NCI-H2029 (cell line): ENCODE data around the gene FBXO7.
A peak's percentile ranks its signal among the peaks of the same experiment; 100 is the strongest.

ENCODE experiments used
- DNase-seq: peaks from one replicate; lab custom pipeline; 2025; lab: John Stamatoyannopoulos, UW

Gene FBXO7

GRCh38 chr22:32490279-32490678 lies 15.7 kb downstream of the FBXO7 start:
- no peak for DNase-seq

DNA sequence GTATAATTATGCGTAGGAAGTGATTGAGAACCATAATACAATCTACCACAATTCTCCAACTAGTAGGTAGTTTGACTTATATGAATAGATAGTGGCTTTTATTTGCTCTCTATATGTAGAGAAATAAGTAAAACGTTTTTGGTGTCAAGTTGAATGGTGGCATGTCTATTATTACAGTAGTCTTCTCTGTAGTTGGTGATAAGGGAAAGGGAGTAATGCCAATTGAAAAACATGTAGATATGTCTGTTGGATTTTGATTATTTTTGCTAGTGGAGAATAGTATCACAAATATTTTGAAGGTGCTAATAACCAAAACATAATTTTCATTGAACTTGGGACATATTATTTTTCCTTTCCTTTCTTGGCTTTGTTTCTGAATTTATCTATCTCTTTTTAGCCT lies 17.5 kb downstream of the FBXO7 start:
- no peak for DNase-seq

- DNase-seq: no peak
Measured at GRCh38 chr22:32493551-32493950, 18.9 kb downstream of the FBXO7 start.

DNA sequence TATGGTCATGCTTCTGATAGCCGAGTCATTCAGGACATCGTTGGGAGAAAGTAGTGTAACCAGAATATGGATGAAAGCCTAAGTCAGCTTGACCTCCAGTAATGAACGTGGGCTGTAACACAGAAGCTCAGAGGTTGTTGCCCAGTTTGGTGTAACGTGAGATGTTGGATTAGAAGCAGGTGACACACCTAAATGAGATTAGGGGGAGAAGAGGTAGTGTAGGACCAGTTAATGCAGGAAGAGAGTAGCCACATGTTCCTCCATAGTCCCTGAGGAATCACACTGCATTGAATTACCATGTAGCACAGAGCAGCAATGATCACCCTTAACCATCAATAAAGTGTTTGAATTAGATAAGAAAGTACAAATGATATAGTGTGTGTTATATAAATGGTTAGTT lies 20.4 kb downstream of the FBXO7 start:
- DNase-seq: no peak

DNA sequence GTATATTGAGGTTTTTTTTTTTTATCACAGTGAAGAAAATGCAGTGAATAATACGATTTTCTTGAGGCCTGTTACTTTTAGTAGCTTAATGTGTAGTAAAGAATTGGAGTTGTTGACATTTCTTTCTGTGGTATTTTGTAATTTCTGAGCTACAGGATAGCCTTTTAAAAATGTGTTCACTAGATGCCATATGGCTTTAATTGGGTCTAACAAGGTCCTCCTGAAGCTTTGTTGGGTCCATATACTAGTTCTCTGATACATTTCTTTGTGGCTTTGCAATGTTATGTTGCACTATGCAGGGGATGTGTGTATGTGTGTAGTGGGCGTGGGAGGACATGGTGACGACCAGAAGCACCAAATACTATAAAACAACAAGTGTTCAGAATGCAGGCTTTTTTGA lies 25.1 kb downstream of the FBXO7 start:
- DNase-seq: no peak

- DNase-seq: no peak
Measured at GRCh38 chr22:32501836-32502752, 27.5 kb downstream of the FBXO7 start.

- DNase-seq: no peak
Measured at GRCh38 chr22:32509045-32509444, 34.4 kb downstream of the FBXO7 start.

GRCh38 chr22:32511274-32511673 lies 36.7 kb downstream of the FBXO7 start:
- DNase-seq: no peak

- DNase-seq: no peak
Measured at GRCh38 chr22:32511776-32512175, 37.2 kb downstream of the FBXO7 start.

DNA sequence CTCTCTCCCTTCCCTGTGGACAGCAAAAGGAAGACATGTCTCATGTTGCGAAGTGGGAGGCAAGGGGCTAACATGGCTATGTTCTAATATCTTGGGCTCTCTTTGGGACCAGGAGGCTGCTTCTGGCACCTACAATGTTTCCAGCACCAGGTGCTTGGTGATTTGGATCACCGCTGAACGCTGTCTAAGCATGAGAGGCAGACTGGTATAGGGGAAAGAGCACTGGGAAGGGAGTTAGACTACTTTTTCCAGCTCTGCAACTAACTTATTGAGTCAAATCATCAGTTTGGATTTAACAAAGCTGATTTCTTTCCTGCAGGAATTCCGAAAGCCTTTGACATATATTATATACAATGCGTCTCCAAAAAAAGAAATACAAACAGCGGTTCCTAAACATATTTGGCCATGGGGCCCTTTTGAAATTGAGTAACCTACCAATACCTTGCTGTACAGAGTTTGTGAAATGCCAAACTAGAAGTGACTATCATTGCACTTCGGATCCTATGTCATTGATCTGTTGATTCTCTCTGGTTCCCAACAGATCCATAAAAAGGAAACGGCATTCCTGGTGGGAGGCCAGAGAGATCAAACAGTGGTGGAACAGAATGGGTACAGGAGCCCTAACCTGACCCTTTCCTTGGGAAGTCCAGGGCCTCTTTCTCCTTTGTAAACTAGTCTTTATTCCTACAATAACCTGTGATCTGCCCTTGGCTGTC lies 37.8 kb downstream of the FBXO7 start:
- no peak for DNase-seq

DNA sequence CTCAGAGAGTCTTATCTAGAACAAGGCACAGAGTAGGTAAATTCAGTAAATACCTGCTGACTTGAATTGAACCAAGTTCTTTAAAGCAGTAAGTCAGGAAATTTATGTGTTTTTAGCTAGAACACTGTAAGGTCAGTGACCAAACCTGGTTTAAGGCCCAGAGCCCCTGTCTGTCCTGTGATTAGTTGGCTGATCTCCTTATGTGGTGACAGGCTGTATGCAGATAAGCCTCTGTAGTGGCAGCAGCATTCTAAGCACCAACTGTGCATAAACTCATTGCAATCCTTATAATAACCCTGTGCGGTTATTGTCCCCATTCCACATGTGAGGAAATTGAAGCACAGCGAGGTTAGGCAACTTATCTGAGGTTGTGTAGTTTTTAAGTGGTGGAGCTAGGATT lies 40.5 kb downstream of the FBXO7 start:
- DNase-seq: no peak

GRCh38 chr22:32517488-32517887 lies 42.9 kb downstream of the FBXO7 start:
- DNase-seq: no peak

GRCh38 chr22:32517921-32518320 lies 43.3 kb downstream of the FBXO7 start:
- no peak for DNase-seq

DNA sequence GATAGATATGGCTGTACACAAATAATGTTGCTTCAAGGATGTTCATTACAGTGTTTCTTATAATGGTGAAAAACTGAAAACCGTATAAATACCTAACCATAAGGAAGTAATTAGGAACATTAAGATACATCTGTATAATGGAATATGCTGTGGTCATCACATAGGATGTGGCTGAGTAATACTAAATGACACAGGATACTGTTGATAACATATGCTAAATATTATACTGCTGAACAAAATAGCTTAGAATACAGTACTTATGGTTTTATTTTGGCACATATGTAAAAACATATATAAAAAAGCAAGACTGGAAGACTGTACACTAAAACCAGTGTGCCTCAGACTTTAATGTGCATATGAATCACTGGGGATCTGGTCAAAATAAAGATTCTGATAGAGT lies 43.8 kb downstream of the FBXO7 start:
- no peak for DNase-seq

- DNase-seq: no peak
Measured at GRCh38 chr22:32518848-32519247, 44.2 kb downstream of the FBXO7 start.

- DNase-seq: no peak
Measured at GRCh38 chr22:32520612-32521011, 46.0 kb downstream of the FBXO7 start.

DNA sequence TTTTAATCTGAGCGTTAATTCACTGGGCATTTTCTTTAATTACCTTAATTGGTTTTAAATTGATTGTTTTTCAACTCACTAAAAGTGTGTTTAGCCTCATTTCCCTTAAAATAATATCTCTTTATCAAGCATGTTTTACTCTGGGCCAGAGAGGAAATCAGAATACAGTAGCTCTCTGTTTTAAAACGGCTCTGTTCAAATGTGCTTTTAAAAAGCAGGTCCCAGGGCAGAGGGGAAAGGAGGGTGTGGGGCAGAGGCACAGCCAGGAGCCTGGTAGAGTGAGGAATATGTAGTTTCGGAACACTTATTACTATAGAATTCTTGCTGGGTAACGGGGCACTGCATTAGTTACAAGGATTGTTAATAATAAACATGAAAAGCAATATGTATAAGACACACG lies 47.6 kb downstream of the FBXO7 start:
- no peak for DNase-seq

- DNase-seq: no peak
Measured at GRCh38 chr22:32527756-32528155, 53.1 kb downstream of the FBXO7 start.

GRCh38 chr22:32528316-32528715 lies 53.7 kb downstream of the FBXO7 start:
- DNase-seq: no peak

GRCh38 chr22:32528984-32529982 lies 54.7 kb downstream of the FBXO7 start:
- DNase-seq: peak; percentile 32

GRCh38 chr22:32531228-32531627 lies 56.6 kb downstream of the FBXO7 start:
- no peak for DNase-seq
